Measurements from ENCODE around the gene ADCY1. TPM values are rescaled to one million over a fixed set of nuclear protein-coding genes. Genes with fewer than 3 reads are reported as not detected.

The ADCY1 gene
- total and polyA plus RNA-seq, 2 donors (not counting 3 experiments of a cell fraction or from before 2014, with no cell fraction given) = 0.52 to 1.6 TPM

- Histone ChIP-seq H3K36me3 (ENCODE audit: control insufficient read depth in 2 of 2, extremely low read depth in 1 of 2, insufficient read depth in 2 of 2, low read length in 2 of 2) (no peaks in the 10 kb centered on the region), H2AFZ (ENCODE audit: low read depth, low read length) (no peak overlapping the region), H3K9me1 (replicated peaks; ENCODE audit: control insufficient read depth, extremely low read depth, insufficient read depth, low read length) (no peaks in the 10 kb centered on the region), H3K27ac (ENCODE audit: insufficient read depth, low read depth, low read length) (no peak overlapping the region), H3K4me3 (replicated peaks in 1 of 3; ENCODE audit: insufficient read depth in 1 of 3, low read depth in 1 of 3, low read length in 3 of 3) (no peak overlapping the region), H3K9ac (replicated peaks; ENCODE audit: extremely low read depth, insufficient read depth, low read length) (no peak overlapping the region), H3K4me2 (ENCODE audit: insufficient read depth, low read length) (no peak overlapping the region), H3K27me3 (ENCODE audit: control insufficient read depth in 2 of 2, insufficient read depth in 2 of 2, low read length in 2 of 2) (no peaks in the 10 kb centered on the region), H4K20me1 (replicated peaks; ENCODE audit: control insufficient read depth, extremely low read depth, insufficient read depth, low read length) (no peaks in the 10 kb centered on the region), H3K9me3 (replicated peaks; ENCODE audit: control insufficient read depth, insufficient read depth, low read length) (no peaks in the 10 kb centered on the region), H3K4me1 (ENCODE audit: control insufficient read depth, extremely low read depth, insufficient read depth, low read length) (no peaks in the 10 kb centered on the region), H3K79me2 (ENCODE audit: control insufficient read depth, insufficient read depth, low read length) (no peaks in the 10 kb centered on the region)
- POLR2A ChIA-PET = no interaction called here
- intact Hi-C loops (cut with micrococcal nuclease) (no loop called here), dilution Hi-C loops (cut with MboI; ENCODE audit: extremely low pct_ligation_motif_present, low sequenced_read_pairs) (no loop called here)
- no peak for FAIRE-seq
- no peak for TF ChIP-seq GATA2 (IDR thresholded peaks at IDR 0.05; ENCODE audit: insufficient read depth, insufficient read length, low read depth, low read length)
- TF ChIP-seq POLR2AphosphoS5 (IDR thresholded peaks at IDR 0.05; ENCODE audit: insufficient read depth, low read depth, low read length) = no peak
- TF ChIP-seq MYC (IDR thresholded peaks at IDR 0.05; ENCODE audit: low read depth, low read length) = no peak
- TF ChIP-seq FOS (IDR thresholded peaks at IDR 0.05; ENCODE audit: borderline replicate concordance, insufficient read depth, low read length) = no peak
- no peak for TF ChIP-seq JUN (IDR thresholded peaks at IDR 0.05; ENCODE audit: borderline replicate concordance, insufficient read depth, insufficient read length, low read depth)
- TF ChIP-seq, protein P1, sequence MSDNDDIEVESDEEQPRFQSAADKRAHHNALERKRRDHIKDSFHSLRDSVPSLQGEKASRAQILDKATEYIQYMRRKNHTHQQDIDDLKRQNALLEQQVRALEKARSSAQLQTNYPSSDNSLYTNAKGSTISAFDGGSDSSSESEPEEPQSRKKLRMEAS (IDR thresholded peaks at IDR 0.05; ENCODE audit: insufficient read depth, insufficient read length) = no peak
- TF ChIP-seq POLR2A (IDR thresholded peaks at IDR 0.05; ENCODE audit: low read depth, low read length) = no peak
- TF ChIP-seq EZH2 (IDR thresholded peaks at IDR 0.05; ENCODE audit: borderline replicate concordance, low read depth, low read length, severe bottlenecking) = no peak
- TF ChIP-seq, protein P2, sequence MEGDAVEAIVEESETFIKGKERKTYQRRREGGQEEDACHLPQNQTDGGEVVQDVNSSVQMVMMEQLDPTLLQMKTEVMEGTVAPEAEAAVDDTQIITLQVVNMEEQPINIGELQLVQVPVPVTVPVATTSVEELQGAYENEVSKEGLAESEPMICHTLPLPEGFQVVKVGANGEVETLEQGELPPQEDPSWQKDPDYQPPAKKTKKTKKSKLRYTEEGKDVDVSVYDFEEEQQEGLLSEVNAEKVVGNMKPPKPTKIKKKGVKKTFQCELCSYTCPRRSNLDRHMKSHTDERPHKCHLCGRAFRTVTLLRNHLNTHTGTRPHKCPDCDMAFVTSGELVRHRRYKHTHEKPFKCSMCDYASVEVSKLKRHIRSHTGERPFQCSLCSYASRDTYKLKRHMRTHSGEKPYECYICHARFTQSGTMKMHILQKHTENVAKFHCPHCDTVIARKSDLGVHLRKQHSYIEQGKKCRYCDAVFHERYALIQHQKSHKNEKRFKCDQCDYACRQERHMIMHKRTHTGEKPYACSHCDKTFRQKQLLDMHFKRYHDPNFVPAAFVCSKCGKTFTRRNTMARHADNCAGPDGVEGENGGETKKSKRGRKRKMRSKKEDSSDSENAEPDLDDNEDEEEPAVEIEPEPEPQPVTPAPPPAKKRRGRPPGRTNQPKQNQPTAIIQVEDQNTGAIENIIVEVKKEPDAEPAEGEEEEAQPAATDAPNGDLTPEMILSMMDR (IDR thresholded peaks at IDR 0.05; ENCODE audit: extremely low read depth in 1 of 2, insufficient read depth in 1 of 2, low read depth in 1 of 2, low read length in 2 of 2) = no peak
- BruUV-seq (replicated peaks) = no TSS peak
- no peak for DNase-seq (ENCODE audit: low read depth, low spot score)
- CTCF ChIA-PET = no interaction called here
These were observed 22.5 kb downstream of the ADCY1 start for GRCh38 chr7:45596665-45597095.

All from endothelial cell of umbilical vein (primary cell).